SKM-1 treated with dmso at 0.1 percent for 144 hours (cell line): ENCODE data around the gene NEURL2.
"Not testable (repeated sequence)": the region's sequence is repeated elsewhere in the genome, so short reads cannot be mapped to it uniquely, and the experiment has no call there.

Experiments used
- DNase-seq: peaks from one replicate; lab custom pipeline; 2025; ENCODE audit not compliant: unreplicated experiment; lab: John Stamatoyannopoulos, UW

Gene NEURL2

GRCh38 chr20:45874576-45874975 lies 16.4 kb downstream of the NEURL2 start:
- no peak for DNase-seq

- DNase-seq, result not testable (repeated sequence)
These were observed 16.9 kb downstream of the NEURL2 start for GRCh38 chr20:45874104-45874481.

- DNase-seq, result no peak
These were observed 17.5 kb downstream of the NEURL2 start for GRCh38 chr20:45873409-45874103.

- no peak for DNase-seq
These were observed 18.4 kb downstream of the NEURL2 start for GRCh38 chr20:45872626-45873025.

- no peak for DNase-seq
These were observed 23.2 kb downstream of the NEURL2 start for GRCh38 chr20:45867819-45868176.

- DNase-seq, result no peak
These were observed 23.7 kb downstream of the NEURL2 start for GRCh38 chr20:45867136-45867818.

GRCh38 chr20:45866454-45866853 lies 24.6 kb downstream of the NEURL2 start:
- DNase-seq, result no peak

- no peak for DNase-seq
These were observed 27.2 kb downstream of the NEURL2 start for GRCh38 chr20:45863543-45864470.

- DNase-seq, result no peak
These were observed 29.6 kb downstream of the NEURL2 start for GRCh38 chr20:45861221-45862075.

GRCh38 chr20:45860560-45861220 lies 30.3 kb downstream of the NEURL2 start:
- no peak for DNase-seq

GRCh38 chr20:45859916-45860315 lies 31.1 kb downstream of the NEURL2 start:
- no peak for DNase-seq

GRCh38 chr20:45857882-45858216 lies 33.2 kb downstream of the NEURL2 start:
- DNase-seq, result no peak

- peak; percentile 98 for DNase-seq
These were observed 33.7 kb downstream of the NEURL2 start, which contains the start of the genes ACOT8 and ZSWIM3 for GRCh38 chr20:45857114-45857881. ACOT8 (minus strand) TSS chr20:45857392; CDS start chr20:45857315, 77 bp downstream. ZSWIM3 (plus strand) TSS chr20:45857614; CDS start chr20:45857826, 212 bp downstream.

GRCh38 chr20:45853484-45853883 lies 37.5 kb downstream of the NEURL2 start:
- no peak for DNase-seq

GRCh38 chr20:45852326-45852725 lies 38.7 kb downstream of the NEURL2 start:
- no peak for DNase-seq

GRCh38 chr20:45851501-45851900 lies 39.5 kb downstream of the NEURL2 start:
- no peak for DNase-seq

GRCh38 chr20:45850926-45851325 lies 40.1 kb downstream of the NEURL2 start:
- DNase-seq, result no peak

GRCh38 chr20:45850238-45850637 lies 40.8 kb downstream of the NEURL2 start:
- DNase-seq, result no peak

- DNase-seq, result no peak
These were observed 41.9 kb downstream of the NEURL2 start for GRCh38 chr20:45848969-45849582.
